Activated CD4-positive, CD25-positive, alpha-beta regulatory T cell treated with anti-CD3 and anti-CD28 coated beads, Interleukin-2, amount 50 U/mL, for 72 hours (primary cell): Measurements from ENCODE around the gene FBLN2.
"Not testable (repeated sequence)": the region's sequence is repeated elsewhere in the genome, so short reads cannot be mapped to it uniquely, and the experiment has no call there.

Experiments used
- DNase-seq: peaks from one replicate; pipeline ENCODE4 v3.0.0; 2021

Gene FBLN2

GRCh38 chr3:13550791-13551360, 2.0 kb downstream of the FBLN2 start:
- no peak for DNase-seq

GRCh38 chr3:13552857-13553652, 4.1 kb downstream of the FBLN2 start:
- DNase-seq: no peak

GRCh38 chr3:13553686-13554085, 4.8 kb downstream of the FBLN2 start:
- no peak for DNase-seq

GRCh38 chr3:13555753-13556152, 6.8 kb downstream of the FBLN2 start:
- DNase-seq: no peak

DNA sequence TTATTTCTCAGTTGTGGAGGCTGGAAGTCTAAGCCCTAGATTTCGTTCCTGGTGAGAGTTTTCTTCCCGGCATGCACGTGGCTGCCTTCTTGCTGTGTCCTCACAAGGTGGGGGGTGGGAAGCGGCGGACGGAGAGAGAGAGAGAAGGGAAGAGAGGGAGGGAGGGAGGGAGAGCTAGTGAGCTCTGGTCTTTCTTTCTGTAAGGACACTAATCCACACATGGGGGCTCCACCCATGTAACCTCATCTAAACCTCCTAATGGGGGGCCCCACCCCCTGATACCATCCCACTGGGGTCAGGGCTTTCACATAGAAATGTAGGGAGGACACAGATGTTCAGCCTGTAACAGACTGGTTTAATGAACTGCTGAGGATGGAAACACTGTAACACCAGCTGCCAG, 7.3 kb downstream of the FBLN2 start:
- no peak for DNase-seq

- DNase-seq: no peak
Observed at GRCh38 chr3:13556917-13557316, 8.0 kb downstream of the FBLN2 start.

DNA sequence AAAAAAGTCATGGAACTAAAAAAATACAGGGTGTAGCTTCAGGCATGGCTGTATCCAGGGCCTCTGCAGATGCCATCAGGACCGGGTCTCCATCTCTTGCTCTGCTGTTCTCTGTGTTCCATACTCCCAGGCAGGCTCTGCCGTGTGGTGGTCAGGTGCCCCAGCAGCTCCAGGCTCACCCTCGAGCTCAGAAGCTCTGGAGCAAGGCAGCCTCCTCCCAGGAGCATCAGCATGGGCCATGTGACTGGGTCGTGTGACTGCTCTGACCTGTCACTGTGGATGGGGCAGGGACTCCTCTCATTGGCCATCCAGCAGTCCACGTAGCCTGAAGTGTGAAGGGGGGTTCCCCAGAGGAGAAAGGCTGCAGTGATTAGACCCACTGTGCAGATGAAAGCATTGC, 8.5 kb downstream of the FBLN2 start:
- DNase-seq: no peak

- no peak for DNase-seq
Observed at GRCh38 chr3:13557926-13558325, 9.0 kb downstream of the FBLN2 start.

GRCh38 chr3:13558651-13559050, 9.7 kb downstream of the FBLN2 start:
- DNase-seq: no peak

DNA sequence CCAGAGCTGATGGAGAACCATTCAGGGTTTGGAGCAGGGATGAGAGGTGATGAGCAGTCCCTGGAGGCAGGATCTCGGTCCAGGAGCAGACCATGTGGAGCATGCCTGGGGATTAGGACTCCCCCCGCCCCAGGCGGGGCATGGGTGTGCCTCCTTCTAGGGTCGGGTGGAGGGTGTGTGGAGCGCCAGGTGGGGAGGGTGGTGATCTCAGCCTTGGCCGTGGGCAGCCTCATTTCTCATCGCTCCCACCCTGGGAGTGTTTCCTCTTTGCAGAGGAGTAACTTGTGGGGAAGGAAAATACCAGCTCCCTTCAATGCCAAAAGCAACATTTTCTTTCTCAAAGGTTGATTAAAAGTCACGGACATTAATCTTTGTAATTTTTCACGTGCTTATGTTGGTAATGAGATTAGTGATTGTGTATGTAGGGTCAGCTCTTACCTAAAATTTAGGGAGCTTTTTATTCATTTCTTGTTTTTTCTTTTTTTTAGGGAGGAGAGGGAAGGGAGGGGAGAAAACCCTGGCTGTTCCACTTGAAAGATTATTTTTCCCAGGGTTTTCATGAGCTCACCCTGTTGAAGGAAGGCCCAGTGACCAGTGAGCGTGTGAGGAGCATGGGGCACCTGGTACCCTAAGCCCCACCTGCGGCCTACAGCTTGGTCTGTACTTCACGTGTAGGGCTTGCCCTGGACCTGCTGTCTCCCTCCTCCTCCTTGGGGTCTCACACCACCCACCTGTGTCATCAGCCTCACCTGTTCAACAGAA, 11.0 kb downstream of the FBLN2 start:
- no peak for DNase-seq

- no peak for DNase-seq
Observed at GRCh38 chr3:13561376-13561775, 12.5 kb downstream of the FBLN2 start.

DNA sequence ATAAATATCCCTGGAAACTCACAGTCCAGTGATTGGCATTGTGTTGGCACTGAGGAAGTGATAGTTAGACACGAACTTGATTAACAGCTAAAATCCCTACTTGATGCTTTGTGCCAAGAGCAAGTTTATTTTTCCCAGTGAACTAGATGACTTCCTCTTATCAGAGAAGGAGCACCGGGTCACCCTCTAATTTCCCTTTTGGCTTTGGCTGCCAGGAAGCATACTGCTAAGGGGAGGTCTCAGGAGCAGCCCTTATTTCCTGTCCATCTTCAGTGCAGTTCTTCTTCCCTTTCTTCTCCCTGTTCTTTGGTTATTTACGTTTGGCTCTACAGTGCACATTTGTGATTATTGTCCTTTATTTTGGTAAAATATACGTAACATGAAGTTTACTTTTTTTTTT, 13.0 kb downstream of the FBLN2 start:
- DNase-seq: no peak

- DNase-seq: not testable (repeated sequence)
Observed at GRCh38 chr3:13562421-13562820, 13.5 kb downstream of the FBLN2 start.

DNA sequence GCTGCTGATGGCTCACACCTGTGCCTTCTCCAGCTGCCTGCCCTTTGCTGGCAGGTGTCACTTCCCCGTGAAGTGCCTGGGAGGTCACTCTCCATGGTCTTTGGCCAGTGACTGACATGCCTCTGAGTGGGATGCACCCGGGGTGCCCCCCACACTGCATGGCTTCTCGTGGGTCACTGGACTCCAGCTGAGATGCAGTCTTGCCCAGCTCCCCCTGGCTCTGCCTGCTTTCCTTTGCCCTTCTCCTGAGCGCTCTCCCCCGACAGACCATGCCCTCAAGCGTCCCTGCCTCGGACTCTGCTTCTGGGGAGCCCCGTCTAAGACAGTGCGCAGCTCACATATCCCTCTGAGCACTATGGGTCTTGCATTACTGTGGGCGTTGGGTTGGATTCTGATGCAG, 14.4 kb downstream of the FBLN2 start:
- no peak for DNase-seq

DNA sequence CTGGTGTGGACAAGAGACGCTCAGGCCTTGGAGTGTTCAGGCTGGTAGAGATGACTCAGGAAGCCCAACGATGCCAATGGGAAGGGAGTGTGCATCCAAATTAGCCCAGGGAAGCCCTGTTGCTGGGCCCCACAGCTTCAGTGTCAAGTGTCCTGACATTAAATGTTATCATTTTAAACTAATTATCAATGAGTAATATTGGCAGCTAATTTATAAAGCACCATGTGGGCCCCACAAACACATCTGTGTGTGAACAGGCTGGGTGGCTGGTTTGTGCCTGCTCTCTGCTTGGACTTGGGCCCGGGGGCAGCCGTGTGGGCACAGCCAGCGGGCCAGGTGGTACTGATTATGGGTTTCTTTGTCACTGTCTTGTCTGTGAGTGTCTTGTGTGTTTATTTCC, 15.0 kb downstream of the FBLN2 start:
- no peak for DNase-seq

DNA sequence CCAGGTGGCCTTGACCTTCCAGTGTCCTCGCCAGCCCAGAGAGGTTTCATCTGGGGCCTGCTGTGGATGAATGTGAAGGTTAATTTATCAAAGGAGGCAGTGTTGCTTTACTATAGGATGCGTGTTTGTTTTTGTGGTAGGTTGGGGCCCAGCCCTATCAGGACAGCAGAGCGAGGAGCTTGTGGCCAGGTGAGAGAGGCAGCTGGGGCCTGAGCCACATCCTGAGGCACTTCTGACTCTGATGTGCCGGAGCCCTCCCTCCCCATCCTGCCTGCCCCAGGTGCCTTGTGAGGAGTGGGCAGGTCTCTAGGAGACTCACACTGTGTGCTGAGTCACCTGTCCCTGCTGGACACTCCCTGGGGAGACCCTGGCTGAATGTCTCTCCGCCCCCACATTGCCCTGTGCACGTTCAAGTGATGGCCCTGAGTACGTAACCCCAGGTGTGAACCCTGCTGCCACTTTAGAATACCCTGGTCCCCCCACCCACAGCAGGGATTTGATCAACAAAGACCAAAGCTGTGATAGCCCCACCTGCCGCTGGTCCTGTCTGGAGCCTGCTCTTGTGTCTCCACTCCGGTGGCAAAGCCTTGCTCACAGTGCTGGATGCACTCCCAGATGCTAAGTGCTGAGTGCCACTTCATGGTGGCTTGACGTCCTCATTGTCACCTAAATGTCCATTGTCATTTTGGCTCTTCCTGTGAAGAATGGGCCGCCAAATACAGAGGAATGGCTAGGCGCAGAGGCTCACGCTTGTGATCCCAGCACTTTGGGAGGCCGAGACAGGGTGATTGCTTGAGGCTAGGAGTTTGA, 16.0 kb downstream of the FBLN2 start:
- no peak for DNase-seq

DNA sequence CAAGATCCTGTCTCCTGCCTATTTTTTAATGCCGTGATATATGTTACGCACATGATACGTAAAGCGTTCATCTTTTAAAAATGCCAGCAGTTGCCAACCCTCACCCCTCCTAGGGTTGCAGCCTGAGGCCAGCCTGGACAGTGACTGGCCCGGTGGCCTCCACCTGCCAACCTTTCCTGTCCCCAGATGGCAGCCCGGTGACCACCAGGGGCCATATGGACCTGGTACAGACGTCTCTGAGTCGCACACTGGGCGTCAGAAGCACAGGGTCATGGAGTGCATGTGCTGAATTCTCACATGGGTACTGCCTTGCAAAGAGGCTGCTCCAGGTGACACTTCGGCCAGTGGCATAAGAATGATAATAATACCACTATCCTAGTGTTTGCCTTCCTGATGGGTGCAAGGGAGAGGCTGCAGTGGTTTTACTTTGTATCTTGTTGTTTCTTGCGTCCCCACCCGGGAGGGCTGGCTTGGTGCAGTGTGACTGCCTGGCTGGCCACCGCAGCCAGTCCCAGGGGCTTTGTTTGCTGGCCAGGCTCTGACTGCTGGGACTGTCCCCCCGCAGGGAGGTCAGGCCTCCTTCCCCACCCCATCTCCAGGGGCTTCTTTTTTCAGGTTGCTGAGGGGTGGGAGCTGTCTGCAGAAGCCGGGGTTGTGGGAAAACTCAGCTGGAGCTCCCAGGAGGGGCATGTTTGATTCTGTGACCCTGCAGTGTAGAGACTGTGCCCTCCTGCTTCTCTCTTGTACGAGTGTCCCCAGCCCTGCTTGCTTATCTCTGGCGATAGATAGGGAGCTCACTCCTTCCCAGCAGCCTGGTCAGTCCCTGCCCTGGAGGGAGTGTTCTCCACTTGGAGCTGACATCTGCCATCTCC, 16.9 kb downstream of the FBLN2 start:
- no peak for DNase-seq

- no peak for DNase-seq
Observed at GRCh38 chr3:13566453-13566748, 17.5 kb downstream of the FBLN2 start.

DNA sequence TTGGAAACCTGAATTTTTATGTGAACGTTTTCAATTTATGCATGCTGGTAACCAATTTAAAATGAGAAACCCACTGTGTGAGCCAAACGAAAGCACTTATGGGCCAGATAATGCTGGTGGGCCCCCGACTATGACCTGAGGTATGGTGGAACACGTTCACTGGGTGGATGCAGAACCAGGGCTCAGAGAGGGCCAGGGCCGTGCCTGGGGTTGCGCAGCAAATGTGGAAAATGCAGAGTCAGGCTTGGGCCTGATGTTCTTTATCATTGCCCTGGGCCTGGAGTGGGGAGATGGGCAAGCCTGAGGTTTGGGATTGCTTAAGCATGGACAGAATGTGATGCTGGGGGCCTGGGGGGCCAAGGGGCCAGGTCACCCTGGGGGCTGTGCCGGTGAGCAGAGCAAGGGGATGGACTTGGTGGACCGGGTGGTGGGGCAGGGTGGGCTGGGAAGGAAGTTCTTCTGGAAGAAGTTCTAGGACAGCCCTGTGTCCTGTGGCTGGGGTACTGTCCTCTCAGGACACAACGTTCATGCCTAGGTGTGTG, 17.9 kb downstream of the FBLN2 start:
- no peak for DNase-seq

- no peak for DNase-seq
Observed at GRCh38 chr3:13567684-13568514, 19.0 kb downstream of the FBLN2 start.

DNA sequence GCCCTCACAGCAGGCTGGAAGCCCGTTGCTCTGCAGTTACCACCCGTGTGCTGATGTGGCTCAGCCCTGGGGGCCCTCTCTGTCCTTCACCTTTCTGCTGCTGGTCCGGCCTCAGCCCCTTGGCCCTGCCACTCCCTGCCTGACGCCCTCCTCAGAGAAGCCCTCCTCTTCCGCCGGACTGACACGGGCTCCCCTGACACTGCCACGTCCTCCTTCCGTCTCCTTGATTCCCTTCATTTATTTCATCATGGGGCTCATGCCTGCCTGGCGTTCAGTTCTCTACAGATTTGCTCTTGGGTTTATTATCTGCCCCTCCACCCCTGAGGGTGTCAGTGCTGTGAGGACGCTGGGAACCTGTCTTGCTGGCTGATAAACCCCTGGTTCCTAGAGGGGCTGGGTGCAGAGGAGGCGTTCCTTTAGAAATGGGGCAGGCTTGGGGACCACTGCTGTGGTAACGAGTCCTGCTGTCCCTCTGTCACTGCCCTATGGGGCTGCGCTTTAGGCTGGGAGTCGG, 19.6 kb downstream of the FBLN2 start:
- no peak for DNase-seq
